ENCODE results near the gene IRF2.

Gene IRF2

DNA sequence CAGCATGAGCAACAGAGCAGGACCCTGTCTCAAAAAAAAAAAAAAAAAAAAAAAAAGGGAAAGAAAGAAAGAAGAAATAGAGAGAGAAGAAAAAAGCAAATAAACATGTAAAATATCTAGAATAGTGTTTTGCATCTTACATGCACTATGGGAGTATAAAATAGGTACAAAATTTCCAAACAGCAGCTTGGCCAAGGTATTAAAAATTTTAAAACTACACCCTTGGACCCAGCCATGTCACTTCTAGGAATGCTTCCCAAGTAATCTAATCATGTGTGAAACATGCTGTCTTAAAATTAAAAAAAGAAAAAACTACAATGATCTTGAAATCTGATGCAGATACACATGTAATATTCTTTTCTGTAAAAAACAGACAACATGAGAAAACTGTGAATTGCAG lies 21.6 kb downstream of the IRF2 start:
- TF ChIP-seq, protein P1, sequence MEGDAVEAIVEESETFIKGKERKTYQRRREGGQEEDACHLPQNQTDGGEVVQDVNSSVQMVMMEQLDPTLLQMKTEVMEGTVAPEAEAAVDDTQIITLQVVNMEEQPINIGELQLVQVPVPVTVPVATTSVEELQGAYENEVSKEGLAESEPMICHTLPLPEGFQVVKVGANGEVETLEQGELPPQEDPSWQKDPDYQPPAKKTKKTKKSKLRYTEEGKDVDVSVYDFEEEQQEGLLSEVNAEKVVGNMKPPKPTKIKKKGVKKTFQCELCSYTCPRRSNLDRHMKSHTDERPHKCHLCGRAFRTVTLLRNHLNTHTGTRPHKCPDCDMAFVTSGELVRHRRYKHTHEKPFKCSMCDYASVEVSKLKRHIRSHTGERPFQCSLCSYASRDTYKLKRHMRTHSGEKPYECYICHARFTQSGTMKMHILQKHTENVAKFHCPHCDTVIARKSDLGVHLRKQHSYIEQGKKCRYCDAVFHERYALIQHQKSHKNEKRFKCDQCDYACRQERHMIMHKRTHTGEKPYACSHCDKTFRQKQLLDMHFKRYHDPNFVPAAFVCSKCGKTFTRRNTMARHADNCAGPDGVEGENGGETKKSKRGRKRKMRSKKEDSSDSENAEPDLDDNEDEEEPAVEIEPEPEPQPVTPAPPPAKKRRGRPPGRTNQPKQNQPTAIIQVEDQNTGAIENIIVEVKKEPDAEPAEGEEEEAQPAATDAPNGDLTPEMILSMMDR (IDR thresholded peaks at IDR 0.05; ENCODE audit: low read depth, low read length): no peak
- no peak overlapping the region for H3K4me3 ChIP-seq (replicated peaks in 1 of 2; ENCODE audit: low read depth in 2 of 2, low read length in 2 of 2)
- DNase-seq (ENCODE audit: low read depth in 2 of 2): no peak

- DNase-seq (ENCODE audit: low read depth in 2 of 2): no peak
- no peak overlapping the region for H3K4me3 ChIP-seq (replicated peaks in 1 of 2; ENCODE audit: low read depth in 2 of 2, low read length in 2 of 2)
- TF ChIP-seq, protein P1 (IDR thresholded peaks at IDR 0.05; ENCODE audit: low read depth, low read length): no peak
These were observed 22.6 kb downstream of the IRF2 start for GRCh38 chr4:184451726-184452125.

- no peak for DNase-seq (ENCODE audit: low read depth in 2 of 2)
- TF ChIP-seq, protein P1 (IDR thresholded peaks at IDR 0.05; ENCODE audit: low read depth, low read length): no peak
- no peak overlapping the region for H3K4me3 ChIP-seq (replicated peaks in 1 of 2; ENCODE audit: low read depth in 2 of 2, low read length in 2 of 2)
These were observed 23.4 kb downstream of the IRF2 start for GRCh38 chr4:184450743-184451535.

- TF ChIP-seq, protein P1 (IDR thresholded peaks at IDR 0.05; ENCODE audit: low read depth, low read length): no peak
- H3K4me3 ChIP-seq (replicated peaks in 1 of 2; ENCODE audit: low read depth in 2 of 2, low read length in 2 of 2): no peak overlapping the region
- DNase-seq (ENCODE audit: low read depth in 2 of 2): peak; percentile 66 to 79
These were observed 24.3 kb downstream of the IRF2 start for GRCh38 chr4:184450045-184450444.

DNA sequence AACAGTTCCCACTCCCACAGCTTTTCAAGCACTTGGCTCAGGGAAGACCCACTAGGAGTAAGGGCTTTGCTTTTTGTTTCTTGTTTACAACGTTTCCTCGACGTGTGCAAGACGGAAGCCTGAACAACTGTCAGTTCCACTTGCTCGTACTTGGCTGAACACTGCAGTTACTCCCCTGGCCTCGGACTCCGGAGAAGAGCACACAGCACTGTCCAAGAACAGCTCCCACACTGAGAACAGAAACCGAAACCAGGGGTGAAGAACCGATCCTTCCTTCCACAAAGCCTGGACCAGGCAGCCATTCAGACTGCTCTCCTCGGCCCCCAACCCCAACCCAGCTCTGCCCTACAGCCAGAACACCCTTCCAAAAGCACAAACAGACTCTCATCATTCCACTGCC lies 25.5 kb downstream of the IRF2 start:
- DNase-seq (ENCODE audit: low read depth in 2 of 2): peak; percentile 80 to 81
- TF ChIP-seq, protein P1 (IDR thresholded peaks at IDR 0.05; ENCODE audit: low read depth, low read length): no peak
- H3K4me3 ChIP-seq (replicated peaks in 1 of 2; ENCODE audit: low read depth in 2 of 2, low read length in 2 of 2): peak overlapping the region; percentile 29 to 51

DNA sequence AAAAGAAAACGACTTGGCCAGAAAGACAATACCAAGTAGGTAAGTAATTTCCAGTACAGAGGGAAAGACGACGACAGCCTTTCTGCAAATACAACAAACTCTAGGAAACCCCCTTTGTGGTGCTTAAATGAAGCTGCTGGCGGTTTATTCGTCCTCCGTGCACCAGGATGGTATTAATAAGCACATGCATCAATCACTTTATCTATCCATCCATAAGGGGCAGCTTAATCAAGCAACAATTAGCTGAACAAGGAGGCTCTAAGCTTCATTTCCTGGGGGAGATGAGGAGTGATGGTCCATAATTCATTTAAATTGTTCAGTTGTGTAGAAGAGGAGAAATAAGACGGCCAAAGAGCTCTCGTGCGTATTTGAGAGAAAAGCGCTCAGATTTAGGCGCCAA lies 26.2 kb downstream of the IRF2 start:
- DNase-seq (ENCODE audit: low read depth in 2 of 2): no peak
- TF ChIP-seq, protein P1 (IDR thresholded peaks at IDR 0.05; ENCODE audit: low read depth, low read length): no peak
- H3K4me3 ChIP-seq (replicated peaks in 1 of 2; ENCODE audit: low read depth in 2 of 2, low read length in 2 of 2): peak overlapping the region in 1 of 2 donors; percentile 51
